Activated T-cell treated with anti-CD3 and anti-CD28 coated beads for 24 hours (primary cell): Measurements from ENCODE around the gene PNMA8C.

Experiments
- DNase-seq: peaks from one replicate; pipeline ENCODE4 v3.0.0-alpha.2; 2020; ENCODE audit warnings: low read depth

Gene PNMA8C

DNA sequence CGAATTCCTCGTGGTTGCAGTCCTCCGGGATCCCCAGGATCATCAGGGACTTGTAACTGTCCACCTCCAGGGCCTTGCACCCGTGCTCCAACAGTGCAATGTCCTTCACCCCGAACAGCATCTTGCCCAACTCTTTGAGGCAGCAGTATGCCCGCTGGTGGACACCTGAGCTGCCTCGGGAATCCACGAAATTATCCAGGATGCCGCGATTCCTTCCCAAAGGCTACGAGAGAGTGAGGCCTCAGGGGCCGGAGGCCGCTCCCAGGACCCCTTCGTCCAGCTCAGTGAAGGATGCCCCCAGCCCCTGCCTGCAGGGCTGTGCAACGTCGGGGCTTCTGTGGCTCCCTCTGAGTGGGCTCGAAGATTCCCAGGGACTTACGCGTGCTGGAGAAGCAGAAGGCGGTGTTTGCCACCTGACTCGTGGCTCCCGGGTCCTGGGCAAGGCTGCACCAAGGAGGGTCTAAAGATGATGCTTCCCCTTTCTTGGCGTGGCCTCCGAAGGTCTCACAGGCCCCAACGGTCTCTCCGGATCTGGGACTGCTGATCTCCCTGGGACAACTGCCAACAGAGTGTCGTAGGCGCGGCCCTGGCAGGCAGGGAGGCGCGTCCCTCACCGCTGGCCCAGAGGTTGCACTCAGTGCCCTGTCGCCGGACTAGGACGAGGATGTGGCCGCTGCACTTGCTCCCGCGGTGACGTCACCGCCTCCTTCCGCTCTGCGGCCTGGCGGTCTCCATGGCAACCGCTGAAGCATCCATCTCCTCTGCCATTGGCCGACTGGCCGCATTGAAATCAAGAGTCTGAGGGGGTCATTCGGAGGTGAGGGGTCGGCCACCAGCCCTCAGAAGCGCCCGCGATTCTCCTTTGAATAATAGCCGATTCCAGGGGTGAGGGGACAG, at the start of gene PNMA8C:
TSS of gene PNMA8C (minus strand) at position 698 of the 897 bp plus-strand sequence. CDS start at position 121, 577 bp downstream.
- DNase-seq, result no peak

GRCh38 chr19:46475986-46476385, 47.2 kb upstream of the PNMA8C start:
- DNase-seq, result no peak

GRCh38 chr19:46474211-46474610, 45.5 kb upstream of the PNMA8C start:
- no peak for DNase-seq

DNA sequence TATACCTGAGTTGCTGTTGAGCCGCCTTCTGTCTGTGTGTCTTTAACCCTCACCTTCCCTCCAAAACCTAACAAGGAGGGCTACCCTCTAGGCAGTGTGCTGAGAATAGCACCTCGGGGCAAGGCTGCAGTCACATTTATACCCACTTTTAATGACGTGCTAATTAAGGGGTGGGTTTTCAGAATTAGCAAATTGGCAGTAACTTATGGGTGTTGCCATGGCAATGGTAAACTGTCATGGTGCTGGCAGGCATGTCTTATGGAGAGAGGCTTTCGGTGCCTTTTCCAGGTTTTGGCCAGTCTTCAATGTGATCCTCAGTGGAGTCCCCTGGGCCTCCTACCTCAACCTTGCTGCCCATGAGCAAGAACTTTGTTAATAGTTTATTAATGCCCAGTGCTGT, 43.9 kb upstream of the PNMA8C start:
- DNase-seq, result no peak

DNA sequence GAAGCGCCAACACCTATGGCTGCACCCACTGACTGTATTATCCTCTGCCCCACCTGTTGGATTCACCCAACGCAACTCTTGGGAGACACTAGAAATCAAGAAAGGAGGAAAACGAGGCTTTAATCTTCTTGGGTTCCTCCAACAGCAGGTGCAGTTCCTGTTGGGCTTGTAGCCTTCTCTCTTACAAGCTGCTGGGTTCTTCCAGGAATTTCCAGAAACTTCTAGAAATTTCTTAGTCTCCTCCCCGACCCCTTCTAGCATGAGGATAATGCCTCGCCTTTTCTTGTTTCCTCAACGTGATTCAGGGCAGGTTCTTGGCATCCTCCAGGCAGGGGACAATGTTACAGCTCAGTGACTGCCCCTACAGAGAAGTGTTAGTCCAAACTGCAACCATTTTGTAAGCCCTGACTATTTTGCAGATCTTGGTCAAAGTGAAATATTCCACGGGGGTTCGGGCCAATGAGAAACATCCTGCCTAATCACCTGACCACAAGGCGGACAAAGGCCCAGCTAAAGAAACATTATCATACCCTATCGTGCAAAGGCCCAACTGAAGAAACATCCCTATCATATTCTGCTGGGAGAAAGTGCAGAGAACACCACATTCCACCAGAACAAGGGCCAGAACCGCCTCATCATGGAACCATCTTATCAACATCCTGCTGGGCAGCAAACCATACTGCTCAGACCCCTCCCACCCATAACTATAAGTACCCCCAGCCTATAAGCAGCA, 43.2 kb upstream of the PNMA8C start:
- DNase-seq, result no peak

GRCh38 chr19:46471116-46471733, 42.5 kb upstream of the PNMA8C start, which contains the start of gene PNMA8A:
Gene PNMA8A (minus strand): TSS chr19:46471563. CDS start chr19:46471035, 528 bp downstream.
- DNase-seq, result no peak

DNA sequence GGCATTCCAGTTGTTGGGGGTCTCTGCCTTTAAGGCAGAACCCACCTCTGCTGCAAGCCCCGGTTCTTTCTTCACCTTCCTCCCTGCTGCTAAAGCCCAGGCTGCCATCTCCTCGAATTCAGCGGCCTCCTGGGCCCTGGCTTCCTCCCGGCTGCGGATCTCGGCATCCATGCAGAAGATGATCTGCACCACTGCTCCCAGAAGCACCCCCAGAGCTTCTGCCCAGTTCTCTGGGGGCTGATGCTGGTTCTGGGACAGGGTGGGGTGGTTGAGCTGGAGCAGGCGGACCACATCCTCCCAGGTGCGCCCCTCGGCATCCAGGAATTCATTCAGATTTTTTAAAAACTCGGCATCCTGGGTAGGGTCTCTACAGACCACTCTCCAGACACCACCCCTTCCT, 41.6 kb upstream of the PNMA8C start:
- no peak for DNase-seq

GRCh38 chr19:46469541-46470185, 40.9 kb upstream of the PNMA8C start:
- no peak for DNase-seq

DNA sequence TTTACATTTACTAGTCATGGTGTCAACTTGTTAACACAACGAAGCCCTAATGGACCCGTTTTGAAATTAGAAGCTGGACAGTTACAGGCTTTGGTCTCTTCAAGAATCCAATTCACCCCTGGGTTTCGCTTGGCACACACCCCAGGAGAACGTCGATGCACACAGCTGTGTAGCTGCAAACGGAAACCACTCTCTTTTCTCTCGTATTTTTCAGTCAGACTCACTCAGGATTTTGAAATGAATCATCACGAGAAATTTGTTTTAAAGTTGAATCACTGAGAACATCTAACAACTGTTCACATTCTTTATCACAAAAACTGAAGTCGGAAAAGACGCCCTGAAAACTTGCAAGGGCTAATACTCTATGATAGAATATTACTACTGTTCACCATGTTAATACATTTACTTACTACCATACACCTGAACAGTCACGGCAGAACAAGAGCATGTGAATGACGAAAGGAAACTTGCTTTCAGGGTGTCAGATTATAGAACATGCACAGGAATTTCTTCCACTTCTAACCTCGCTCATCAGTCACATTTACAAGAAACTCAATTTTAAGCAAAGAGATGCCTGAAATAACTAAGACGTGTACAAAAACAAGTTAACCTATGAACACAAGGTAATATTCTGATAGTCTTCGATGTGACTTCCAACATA, 37.9 kb upstream of the PNMA8C start:
- DNase-seq, result no peak

GRCh38 chr19:46463516-46463915, 34.8 kb upstream of the PNMA8C start:
- no peak for DNase-seq

DNA sequence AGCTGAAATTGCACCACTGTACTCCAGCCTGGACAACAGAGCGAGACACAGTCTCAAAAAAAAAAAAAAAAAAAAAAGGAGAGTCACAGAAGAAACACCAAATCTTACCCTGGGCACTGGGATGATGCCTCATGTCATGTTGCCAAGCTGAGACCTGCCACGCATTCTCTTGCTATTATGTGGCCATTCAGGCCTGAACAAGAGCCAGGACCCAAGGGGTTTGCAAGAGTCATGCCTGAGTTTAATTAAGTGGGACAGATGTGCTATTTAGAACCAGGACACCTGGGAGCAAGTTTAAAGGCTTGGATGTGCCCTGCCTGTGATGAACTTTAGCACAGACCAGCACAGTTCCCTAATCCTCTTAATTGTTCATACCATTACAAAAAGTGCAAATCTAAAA, 32.8 kb upstream of the PNMA8C start:
- no peak for DNase-seq

DNA sequence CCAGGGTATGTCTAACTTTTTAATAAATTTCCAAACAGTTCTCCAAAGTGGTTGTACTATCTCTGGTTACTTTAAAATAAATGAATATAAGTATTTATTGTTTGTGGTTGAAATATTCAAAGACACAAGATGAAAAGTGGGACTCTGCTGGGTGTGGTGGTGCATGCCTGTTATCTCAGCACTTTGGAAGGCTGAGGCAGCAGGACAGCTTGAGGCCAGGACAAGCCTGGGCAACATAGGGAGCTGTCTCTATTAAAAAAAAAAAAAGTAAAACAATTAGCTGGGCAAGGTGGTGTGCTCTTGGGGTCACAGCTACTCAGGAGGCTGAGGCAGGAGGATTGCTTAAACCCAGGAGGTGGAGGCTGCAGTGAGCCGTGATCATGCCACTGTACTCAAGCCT, 32.2 kb upstream of the PNMA8C start:
- no peak for DNase-seq

- DNase-seq, result no peak
Measured at GRCh38 chr19:46460055-46460454, 31.3 kb upstream of the PNMA8C start.

DNA sequence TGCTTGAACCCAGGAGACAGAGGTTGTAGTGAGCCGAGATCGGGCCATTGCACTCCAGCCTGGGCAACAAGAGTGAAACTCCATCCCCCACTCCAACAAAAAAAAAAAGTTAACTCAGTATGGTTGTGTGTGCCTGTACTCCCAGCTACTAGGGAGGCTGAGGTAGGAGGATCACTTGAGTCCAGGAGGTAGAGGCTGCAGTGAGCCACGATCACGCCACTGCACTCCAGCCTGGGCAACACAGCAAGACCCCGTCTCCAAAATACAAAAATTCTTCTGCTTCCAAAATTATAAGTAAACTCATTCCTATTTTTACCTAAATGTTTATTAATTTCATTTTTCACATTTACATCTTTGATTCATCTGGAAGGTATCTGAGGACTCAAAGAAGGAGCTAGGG, 28.2 kb upstream of the PNMA8C start:
- DNase-seq, result no peak

- no peak for DNase-seq
Measured at GRCh38 chr19:46454244-46454643, 25.5 kb upstream of the PNMA8C start.

- no peak for DNase-seq
Measured at GRCh38 chr19:46453661-46454060, 24.9 kb upstream of the PNMA8C start.

- no peak for DNase-seq
Measured at GRCh38 chr19:46452186-46452585, 23.4 kb upstream of the PNMA8C start.

DNA sequence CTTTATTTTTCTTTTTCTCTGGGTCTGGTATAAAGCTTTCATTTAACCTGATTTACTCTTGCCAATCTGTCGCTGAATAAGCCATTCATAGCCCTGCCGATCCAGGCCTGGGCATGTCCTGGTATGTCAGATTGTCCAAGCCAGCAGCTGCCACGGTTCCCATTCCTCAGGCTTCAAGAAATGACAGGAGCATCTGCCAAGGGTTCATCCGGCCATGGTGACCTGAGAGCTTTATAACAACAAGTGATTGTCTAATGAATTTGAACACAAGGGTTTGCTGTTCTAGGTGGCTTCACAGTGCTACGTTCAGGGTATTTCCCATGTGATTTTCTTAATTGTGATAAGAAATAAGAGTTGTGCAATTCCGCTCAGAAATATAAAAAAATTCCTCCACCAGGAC, 22.6 kb upstream of the PNMA8C start:
- DNase-seq, result no peak

- DNase-seq, result no peak
Measured at GRCh38 chr19:46450737-46451136, 22.0 kb upstream of the PNMA8C start.

GRCh38 chr19:46449228-46449627, 20.5 kb upstream of the PNMA8C start:
- DNase-seq, result no peak

DNA sequence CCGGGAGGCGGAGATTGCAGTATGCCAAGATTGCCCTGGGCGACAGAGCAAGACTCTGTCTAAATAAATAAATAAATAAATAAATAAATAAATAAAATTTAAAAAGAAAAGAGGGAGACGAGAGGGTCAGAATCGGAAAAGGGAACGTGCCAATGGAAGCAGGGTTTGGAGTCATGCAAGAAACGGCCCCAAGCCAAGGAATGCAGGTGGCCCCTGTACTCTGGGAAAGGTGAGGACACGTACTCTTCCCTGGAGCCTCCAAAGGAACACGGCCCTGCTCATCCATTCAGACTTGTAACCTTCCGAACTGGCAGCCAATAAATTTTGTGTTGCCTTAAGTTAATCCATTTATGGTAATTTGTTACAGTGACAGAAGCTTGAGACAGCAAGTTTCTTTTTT, 19.9 kb upstream of the PNMA8C start:
- no peak for DNase-seq

DNA sequence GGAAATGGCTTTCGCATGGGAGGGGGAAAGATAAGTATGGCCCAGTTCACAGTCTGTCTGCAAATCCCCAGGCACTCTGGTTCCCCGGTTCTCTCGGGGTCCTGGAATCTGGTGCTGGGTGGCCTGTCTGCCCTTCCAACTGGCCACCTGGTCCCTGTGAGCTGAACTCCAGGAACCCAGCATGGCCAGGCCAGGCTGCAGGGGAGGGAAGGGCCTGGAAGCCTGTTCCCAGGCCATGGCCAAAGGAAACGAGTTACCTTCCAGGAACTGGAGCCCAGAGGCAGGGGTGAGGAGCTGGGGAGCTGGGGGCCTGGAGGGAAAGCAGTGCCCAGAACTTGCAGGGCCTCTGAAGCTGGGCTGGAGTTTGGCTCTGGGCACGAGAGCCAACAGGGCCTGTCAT, 19.1 kb upstream of the PNMA8C start:
- DNase-seq, result no peak
